ENCODE results near the gene OGFOD2.

The OGFOD2 gene

DNA sequence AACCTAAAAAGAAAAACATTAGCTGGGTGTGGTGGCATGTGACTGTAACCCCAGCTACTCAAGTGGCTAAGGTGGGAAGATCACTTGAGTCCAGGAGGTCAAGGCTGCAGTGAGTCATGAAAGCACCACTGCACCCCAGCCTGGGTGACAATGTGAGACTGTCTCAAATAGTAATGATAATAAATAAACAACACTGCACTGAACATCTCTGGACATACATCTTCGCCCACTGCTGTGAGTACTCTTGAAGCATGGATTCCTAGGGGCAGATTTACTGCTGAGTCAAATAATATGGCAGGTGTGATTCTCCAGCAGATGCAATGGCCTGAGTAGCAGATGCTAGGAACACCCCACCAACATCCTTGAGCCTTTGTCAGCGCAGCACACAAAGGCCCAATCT is 32.4 kb upstream of the OGFOD2 start:
- Histone ChIP-seq H3K4me3 (ENCODE audit: low read depth in 1 of 2, low read length in 2 of 2) (no peak overlapping the region), H3K27me3 (ENCODE audit: low read depth, low read length) (no peaks in the 10 kb centered on the region), H3K9me3 (ENCODE audit: control insufficient read depth in 1 of 2, low read length in 2 of 2) (no peaks in the 10 kb centered on the region), H3K36me3 (ENCODE audit: control insufficient read depth in 1 of 2, insufficient read depth in 2 of 2, low read length in 2 of 2) (no peaks in the 10 kb centered on the region), H3K4me1 (ENCODE audit: control insufficient read depth in 1 of 2, insufficient read depth in 2 of 2, low read length in 2 of 2) (peaks cover 0 to 7% of the 10 kb centered on the region in 2 donors), H3K27ac (ENCODE audit: low read length) (no peak overlapping the region)

DNA sequence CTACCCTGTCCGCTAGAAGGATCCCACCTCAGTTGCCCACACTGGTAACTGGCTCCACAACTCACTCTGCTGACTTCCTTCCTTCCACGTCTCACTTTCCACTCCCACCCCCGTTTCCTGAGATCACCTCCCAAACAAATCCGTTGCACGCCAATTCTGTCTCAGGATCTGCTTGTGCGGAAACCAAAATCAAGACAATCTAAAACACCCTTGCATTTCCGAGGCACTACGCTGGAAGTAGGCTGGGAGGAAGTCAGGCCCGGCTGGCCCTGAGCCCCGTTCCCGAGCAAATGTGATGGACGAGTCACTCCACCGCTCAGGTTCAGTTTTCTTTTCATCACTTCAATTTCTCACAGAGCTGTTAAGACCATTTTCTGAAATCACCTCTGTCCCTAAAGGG is 31.8 kb upstream of the OGFOD2 start:
- no peaks in the 10 kb centered on the region for H3K27me3 ChIP-seq (ENCODE audit: low read depth, low read length)
- peaks cover 0 to 8% of the 10 kb centered on the region in 2 donors for H3K4me1 ChIP-seq (ENCODE audit: control insufficient read depth in 1 of 2, insufficient read depth in 2 of 2, low read length in 2 of 2)
- no peak overlapping the region for H3K27ac ChIP-seq (ENCODE audit: low read length)
- H3K9me3 ChIP-seq (ENCODE audit: control insufficient read depth in 1 of 2, low read length in 2 of 2): no peaks in the 10 kb centered on the region
- no peaks in the 10 kb centered on the region for H3K36me3 ChIP-seq (ENCODE audit: control insufficient read depth in 1 of 2, insufficient read depth in 2 of 2, low read length in 2 of 2)
- H3K4me3 ChIP-seq (ENCODE audit: low read depth in 1 of 2, low read length in 2 of 2): no peak overlapping the region

- Histone ChIP-seq H3K4me1 (ENCODE audit: control insufficient read depth in 1 of 2, insufficient read depth in 2 of 2, low read length in 2 of 2) (peaks cover 0 to 8% of the 10 kb centered on the region in 2 donors), H3K4me3 (ENCODE audit: low read depth in 1 of 2, low read length in 2 of 2) (no peak overlapping the region), H3K9me3 (ENCODE audit: control insufficient read depth in 1 of 2, low read length in 2 of 2) (no peaks in the 10 kb centered on the region), H3K27me3 (ENCODE audit: low read depth, low read length) (no peaks in the 10 kb centered on the region), H3K36me3 (ENCODE audit: control insufficient read depth in 1 of 2, insufficient read depth in 2 of 2, low read length in 2 of 2) (no peaks in the 10 kb centered on the region), H3K27ac (ENCODE audit: low read length) (no peak overlapping the region)
Measured at GRCh38 chr12:122944605-122945592, 30.1 kb upstream of the OGFOD2 start.

- Histone ChIP-seq H3K4me1 (ENCODE audit: control insufficient read depth in 1 of 2, insufficient read depth in 2 of 2, low read length in 2 of 2) (peaks cover 0 to 8% of the 10 kb centered on the region in 2 donors), H3K27ac (ENCODE audit: low read length) (peak overlapping the region; percentile 3), H3K4me3 (ENCODE audit: low read depth in 1 of 2, low read length in 2 of 2) (no peak overlapping the region), H3K27me3 (ENCODE audit: low read depth, low read length) (no peaks in the 10 kb centered on the region), H3K36me3 (ENCODE audit: control insufficient read depth in 1 of 2, insufficient read depth in 2 of 2, low read length in 2 of 2) (no peaks in the 10 kb centered on the region), H3K9me3 (ENCODE audit: control insufficient read depth in 1 of 2, low read length in 2 of 2) (no peaks in the 10 kb centered on the region)
Measured at GRCh38 chr12:122946690-122947341, 28.2 kb upstream of the OGFOD2 start.

DNA sequence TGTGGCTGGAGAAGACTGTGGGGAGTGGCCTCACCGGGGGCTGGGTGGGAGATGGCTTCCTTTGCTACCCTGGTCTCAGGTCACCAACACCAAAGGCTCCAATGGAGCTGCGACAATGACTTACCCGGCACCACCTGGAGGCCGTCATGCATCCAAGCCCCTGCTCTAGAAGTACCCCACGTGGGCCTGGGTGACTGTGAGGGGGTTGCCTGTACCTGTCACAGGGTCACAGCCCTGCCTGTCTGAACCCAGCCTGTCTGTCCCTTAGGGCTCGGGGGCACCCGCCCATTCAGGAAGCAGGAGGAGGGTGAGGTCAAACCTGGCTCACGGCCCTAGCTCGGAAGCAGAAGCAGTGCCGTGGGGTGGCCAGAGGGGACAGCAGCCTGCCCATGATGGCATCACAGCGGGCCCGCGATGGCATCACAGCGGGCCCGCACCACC is 27.7 kb upstream of the OGFOD2 start:
- peaks cover 0 to 8% of the 10 kb centered on the region in 2 donors for H3K4me1 ChIP-seq (ENCODE audit: control insufficient read depth in 1 of 2, insufficient read depth in 2 of 2, low read length in 2 of 2)
- H3K36me3 ChIP-seq (ENCODE audit: control insufficient read depth in 1 of 2, insufficient read depth in 2 of 2, low read length in 2 of 2): no peaks in the 10 kb centered on the region
- H3K9me3 ChIP-seq (ENCODE audit: control insufficient read depth in 1 of 2, low read length in 2 of 2): no peaks in the 10 kb centered on the region
- no peaks in the 10 kb centered on the region for H3K27me3 ChIP-seq (ENCODE audit: low read depth, low read length)
- H3K27ac ChIP-seq (ENCODE audit: low read length): peak overlapping the region; percentile 3
- no peak overlapping the region for H3K4me3 ChIP-seq (ENCODE audit: low read depth in 1 of 2, low read length in 2 of 2)

DNA sequence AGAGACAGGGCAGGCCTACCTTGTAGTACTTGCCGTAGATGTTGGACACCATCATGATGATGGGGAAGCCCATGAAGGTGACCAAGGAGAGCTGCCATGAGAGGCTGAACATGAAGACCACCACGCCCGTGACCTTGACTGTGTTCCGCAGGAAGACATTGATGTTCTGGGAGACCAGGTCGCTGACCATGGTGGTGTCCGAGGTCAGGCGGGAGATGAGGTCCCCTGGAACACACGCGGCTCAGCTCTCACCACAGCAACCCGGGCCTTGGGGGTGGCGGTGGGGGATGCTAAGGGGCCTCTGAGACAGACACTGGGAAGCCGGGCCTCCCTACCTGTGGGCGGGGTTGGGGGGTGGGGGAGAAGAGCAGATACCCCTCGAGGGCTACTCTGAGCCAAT is 26.4 kb upstream of the OGFOD2 start:
- Histone ChIP-seq H3K4me3 (ENCODE audit: low read depth in 1 of 2, low read length in 2 of 2) (no peak overlapping the region), H3K27ac (ENCODE audit: low read length) (no peak overlapping the region), H3K27me3 (ENCODE audit: low read depth, low read length) (no peaks in the 10 kb centered on the region), H3K36me3 (ENCODE audit: control insufficient read depth in 1 of 2, insufficient read depth in 2 of 2, low read length in 2 of 2) (no peaks in the 10 kb centered on the region), H3K9me3 (ENCODE audit: control insufficient read depth in 1 of 2, low read length in 2 of 2) (no peaks in the 10 kb centered on the region), H3K4me1 (ENCODE audit: control insufficient read depth in 1 of 2, insufficient read depth in 2 of 2, low read length in 2 of 2) (peaks cover 0 to 8% of the 10 kb centered on the region in 2 donors)

GRCh38 chr12:122949405-122949804 is 25.6 kb upstream of the OGFOD2 start:
- no peak overlapping the region for H3K27ac ChIP-seq (ENCODE audit: low read length)
- no peaks in the 10 kb centered on the region for H3K36me3 ChIP-seq (ENCODE audit: control insufficient read depth in 1 of 2, insufficient read depth in 2 of 2, low read length in 2 of 2)
- H3K27me3 ChIP-seq (ENCODE audit: low read depth, low read length): no peaks in the 10 kb centered on the region
- no peak overlapping the region for H3K4me3 ChIP-seq (ENCODE audit: low read depth in 1 of 2, low read length in 2 of 2)
- H3K9me3 ChIP-seq (ENCODE audit: control insufficient read depth in 1 of 2, low read length in 2 of 2): no peaks in the 10 kb centered on the region
- H3K4me1 ChIP-seq (ENCODE audit: control insufficient read depth in 1 of 2, insufficient read depth in 2 of 2, low read length in 2 of 2): peaks cover 0 to 8% of the 10 kb centered on the region in 2 donors

DNA sequence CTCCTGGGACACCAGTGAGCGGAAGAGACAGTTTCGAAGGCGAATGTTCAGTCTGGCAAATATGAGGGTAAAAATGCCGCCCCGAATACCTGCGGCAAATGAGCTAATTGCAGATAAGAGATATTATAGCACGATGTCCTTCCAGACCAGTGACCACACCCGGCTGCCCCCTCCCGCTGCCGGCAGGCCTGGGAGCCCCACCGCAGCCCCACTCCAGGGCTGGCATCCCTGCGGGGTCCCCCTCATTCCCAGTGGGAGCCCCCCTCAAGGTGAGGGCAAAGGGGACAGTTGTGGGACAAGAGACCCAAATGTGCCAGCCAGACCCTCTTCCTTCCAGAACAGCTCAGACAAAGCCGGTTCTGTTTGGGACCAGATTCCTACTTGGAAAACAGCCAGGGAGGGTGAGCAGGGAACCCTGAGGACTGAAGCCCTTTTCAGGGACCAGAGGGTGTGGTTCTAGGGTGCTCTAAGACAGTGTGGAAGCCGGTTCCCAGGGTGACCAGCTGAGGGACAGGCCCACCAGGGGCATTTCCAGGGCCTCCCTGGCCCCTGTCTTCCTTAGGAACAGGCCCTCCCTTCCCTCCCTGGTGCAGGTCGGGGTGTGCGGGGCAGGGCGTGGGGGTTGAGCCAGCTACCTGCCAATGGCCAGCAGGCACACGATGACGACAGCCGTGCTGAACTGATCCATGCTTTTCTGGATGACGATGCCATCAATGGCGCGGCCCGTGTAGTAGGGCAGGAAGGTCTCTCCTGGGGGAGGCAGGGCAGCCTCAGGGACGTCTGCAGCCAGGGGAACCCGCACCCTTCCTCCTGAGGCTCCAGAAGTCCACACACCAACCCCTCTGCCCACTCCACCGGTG is 25.0 kb upstream of the OGFOD2 start:
- H3K4me1 ChIP-seq (ENCODE audit: control insufficient read depth in 1 of 2, insufficient read depth in 2 of 2, low read length in 2 of 2): peaks cover 0 to 8% of the 10 kb centered on the region in 2 donors
- H3K9me3 ChIP-seq (ENCODE audit: control insufficient read depth in 1 of 2, low read length in 2 of 2): no peaks in the 10 kb centered on the region
- H3K36me3 ChIP-seq (ENCODE audit: control insufficient read depth in 1 of 2, insufficient read depth in 2 of 2, low read length in 2 of 2): no peaks in the 10 kb centered on the region
- H3K27me3 ChIP-seq (ENCODE audit: low read depth, low read length): no peaks in the 10 kb centered on the region
- H3K4me3 ChIP-seq (ENCODE audit: low read depth in 1 of 2, low read length in 2 of 2): no peak overlapping the region
- H3K27ac ChIP-seq (ENCODE audit: low read length): no peak overlapping the region

GRCh38 chr12:122951406-122951805 is 23.6 kb upstream of the OGFOD2 start:
- Histone ChIP-seq H3K9me3 (ENCODE audit: control insufficient read depth in 1 of 2, low read length in 2 of 2) (no peaks in the 10 kb centered on the region), H3K4me3 (ENCODE audit: low read depth in 1 of 2, low read length in 2 of 2) (no peak overlapping the region), H3K4me1 (ENCODE audit: control insufficient read depth in 1 of 2, insufficient read depth in 2 of 2, low read length in 2 of 2) (peaks cover 0 to 8% of the 10 kb centered on the region in 2 donors), H3K27ac (ENCODE audit: low read length) (no peak overlapping the region), H3K27me3 (ENCODE audit: low read depth, low read length) (no peaks in the 10 kb centered on the region), H3K36me3 (ENCODE audit: control insufficient read depth in 1 of 2, insufficient read depth in 2 of 2, low read length in 2 of 2) (no peaks in the 10 kb centered on the region)

GRCh38 chr12:122951979-122952892 is 22.8 kb upstream of the OGFOD2 start:
- no peaks in the 10 kb centered on the region for H3K36me3 ChIP-seq (ENCODE audit: control insufficient read depth in 1 of 2, insufficient read depth in 2 of 2, low read length in 2 of 2)
- H3K4me3 ChIP-seq (ENCODE audit: low read depth in 1 of 2, low read length in 2 of 2): no peak overlapping the region
- H3K27ac ChIP-seq (ENCODE audit: low read length): no peak overlapping the region
- peaks cover 0 to 4% of the 10 kb centered on the region in 2 donors for H3K4me1 ChIP-seq (ENCODE audit: control insufficient read depth in 1 of 2, insufficient read depth in 2 of 2, low read length in 2 of 2)
- H3K9me3 ChIP-seq (ENCODE audit: control insufficient read depth in 1 of 2, low read length in 2 of 2): no peaks in the 10 kb centered on the region
- no peaks in the 10 kb centered on the region for H3K27me3 ChIP-seq (ENCODE audit: low read depth, low read length)

Measured in muscle layer of duodenum (tissue), 2 donors.